Mesangial cell (primary cell): ENCODE data around the gene PIP5K1B. TPM values are rescaled to one million over a fixed set of nuclear protein-coding genes. Genes with fewer than 3 reads are reported as not detected.

Experiments used
- total RNA-seq: library from RNA; depleted of rRNA; stranded (reverse); fragments of >200 nt; gene quantifications from 2 replicates; pipeline ENCODE4 v1.2.3, GENCODE V29; 2015

The PIP5K1B gene
- total RNA-seq, result 0.13 and 0.33 TPM in 2 replicates

DNA sequence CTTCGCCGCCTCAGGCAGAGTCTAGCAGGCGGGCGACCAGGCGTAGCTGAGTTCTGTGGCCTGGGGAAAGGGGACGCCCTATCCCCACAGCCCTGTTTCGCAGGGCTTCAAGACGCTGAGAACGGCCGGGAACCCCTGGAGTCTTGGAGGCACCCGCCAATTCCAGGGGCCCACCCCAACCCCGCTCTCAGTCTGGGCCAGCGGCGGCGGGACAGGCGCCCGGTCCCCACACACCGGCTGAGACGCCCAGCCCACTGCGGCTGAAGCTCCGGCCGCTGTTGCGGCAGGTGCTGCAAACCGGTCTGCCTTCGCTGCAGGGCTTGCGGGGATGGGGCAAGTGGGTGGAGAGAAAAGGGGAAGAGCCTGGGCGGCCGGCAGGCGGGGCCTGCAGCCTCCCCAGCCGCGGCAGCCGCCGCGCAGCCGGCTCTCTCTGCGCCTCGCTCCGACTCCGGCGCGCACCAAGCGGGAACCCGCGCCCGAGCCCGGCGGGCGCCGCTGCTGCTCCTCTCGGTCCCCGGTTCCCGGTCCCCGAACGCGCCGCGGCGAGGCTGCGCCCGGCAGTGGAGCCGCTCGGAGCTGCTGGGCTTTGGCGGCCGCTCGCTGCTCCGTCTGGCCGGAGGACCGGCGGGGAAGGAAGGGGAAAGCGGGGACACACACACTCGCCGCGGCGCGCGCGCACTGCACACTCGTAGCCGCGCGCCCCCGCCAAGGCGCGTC lies at the start of gene PIP5K1B:
TSS of gene PIP5K1B (plus strand) at position 427 of the 717 bp plus-strand sequence. CDS start 117,375 bp downstream, outside the sequence.

DNA sequence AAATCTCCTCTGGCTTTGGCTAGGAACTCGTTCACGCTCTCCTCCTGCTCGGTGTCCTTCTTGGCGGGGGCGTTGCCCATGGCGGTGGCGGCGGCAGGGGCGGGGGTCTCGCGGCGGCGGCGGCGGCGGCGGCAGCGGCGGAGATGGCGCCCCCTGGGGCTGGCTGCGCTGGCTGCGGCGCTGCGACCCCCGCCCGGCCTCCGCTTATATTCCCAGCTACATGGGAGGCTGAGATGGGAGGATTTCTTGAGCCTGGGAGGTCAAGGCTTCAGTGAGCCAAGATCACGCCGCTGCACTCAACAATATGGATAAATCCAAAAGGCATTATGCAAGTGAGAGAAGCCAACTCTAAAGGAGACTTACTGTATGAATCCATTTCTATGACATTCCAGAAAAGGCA lies 309.0 kb downstream of the PIP5K1B start, which contains the start of gene PRKACG:
TSS of gene PRKACG (minus strand) at position 101 of the 400 bp plus-strand sequence. CDS start at position 80, 21 bp downstream.

GRCh38 chr9:69035438-69036308 lies 330.6 kb downstream of the PIP5K1B start, which contains the start of gene FXN:
Gene FXN (plus strand): TSS chr9:69035752. CDS start chr9:69035783, 31 bp downstream.

Other genes starting within 250 kb of the PIP5K1B start
- gene TMEM252, start 164.4 kb upstream of the PIP5K1B start, total RNA-seq, result not detected in 2 replicates